HEK293 (cell line): ENCODE results near the gene LIN7C.
A peak's percentile ranks its signal among the peaks of the same experiment; 100 is the strongest.

ENCODE experiments used
- CTCF ChIP-seq: fragments of 450-650 bp; formaldehyde crosslinking; IDR thresholded peaks from 2 replicates; pipeline ENCODE4 v1.5.1; 2016; ENCODE audit warnings: missing biosample characterization, missing genetic modification characterization
- KLF1 ChIP-seq: fragments of 450-650 bp; formaldehyde crosslinking; IDR thresholded peaks from 2 replicates; pipeline ENCODE4 v1.5.1; 2016; ENCODE audit warnings: missing biosample characterization, missing genetic modification characterization
- PBX3 ChIP-seq: sonication (generic); formaldehyde crosslinking; IDR thresholded peaks from 2 replicates; pipeline ENCODE4 v1.8.1; 2022; ENCODE audit warnings: mild to moderate bottlenecking, moderate library complexity, missing genetic modification reagents
- ZBTB6 ChIP-seq: fragments of 450-650 bp; formaldehyde crosslinking; IDR thresholded peaks from 2 replicates; pipeline ENCODE4 v1.5.1; 2017; ENCODE audit warnings: missing biosample characterization, missing genetic modification characterization
- ZNF561 ChIP-seq: fragments of 450-650 bp; IDR thresholded peaks from 2 replicates; pipeline ENCODE4 v1.5.1; 2018; ENCODE audit warnings: missing biosample characterization, missing genetic modification characterization, borderline replicate concordance
- ZNF629 ChIP-seq: fragments of 450-650 bp; formaldehyde crosslinking; IDR thresholded peaks from 2 replicates; pipeline ENCODE4 v1.5.1; 2017; ENCODE audit warnings: missing biosample characterization, missing genetic modification characterization

GRCh38 chr11:27472398-27473016 lies 34.1 kb downstream of the LIN7C start, which contains the start of gene LGR4:
- TF ChIP-seq CTCF (tag by site-specific recombination) (no peak), ZNF629 (tag by site-specific recombination) (no peak), ZBTB6 (tag by site-specific recombination) (peak; percentile 96), ZNF561 (no peak), KLF1 (no peak), PBX3 (no peak)
